GM15510 (cell line): ENCODE results near the gene SLC9C2.

ENCODE experiments used
- POLR2A ChIP-seq: IDR thresholded peaks from 3 replicates; pipeline ENCODE4 v1.6.1; 2011; ENCODE audit warnings: borderline replicate concordance; ENCODE audit not compliant: insufficient read length; ENCODE audit errors: extremely low read depth

Gene SLC9C2

DNA sequence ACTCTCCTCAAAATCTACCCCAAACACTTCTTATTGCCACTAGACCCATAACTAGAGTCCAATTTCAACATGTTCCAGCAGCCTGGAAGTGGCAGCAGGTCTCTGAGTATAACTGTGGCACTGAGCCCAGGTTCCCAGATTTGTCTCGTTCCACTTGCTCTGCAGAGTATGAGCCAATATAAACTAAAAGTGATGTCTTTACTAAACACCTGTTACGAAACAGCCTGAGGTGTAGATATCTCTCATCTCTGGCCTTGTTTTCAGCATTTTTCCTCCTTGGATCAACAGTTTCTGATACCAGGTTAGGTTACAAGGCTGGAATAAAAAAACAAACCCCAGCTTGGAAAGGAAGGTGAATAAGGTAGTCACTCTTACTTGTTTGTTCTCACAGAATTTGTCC lies 150.9 kb downstream of the SLC9C2 start:
- no peak for TF ChIP-seq POLR2A
